Inflammatory macrophage (primary cell): ENCODE results near the gene FSTL4.
A peak's percentile ranks its signal among the peaks of the same experiment; 100 is the strongest.

Source experiments
- DNase-seq, 2 donors: peaks; one replicate each; pipeline ENCODE4 v3.0.0-alpha.2; 2020 to 2022

FSTL4 gene

GRCh38 chr5:133382661-133383579 is 229.4 kb downstream of the FSTL4 start:
- DNase-seq: no peak

GRCh38 chr5:133381571-133382365 is 230.6 kb downstream of the FSTL4 start:
- no peak for DNase-seq

GRCh38 chr5:133381041-133381440 is 231.3 kb downstream of the FSTL4 start:
- DNase-seq: no peak

- no peak for DNase-seq
Measured at GRCh38 chr5:133377736-133378135, 234.6 kb downstream of the FSTL4 start.

GRCh38 chr5:133376986-133377385 is 235.4 kb downstream of the FSTL4 start:
- no peak for DNase-seq

GRCh38 chr5:133373121-133373870 is 239.0 kb downstream of the FSTL4 start:
- peak; percentile 38 to 60 for DNase-seq

GRCh38 chr5:133372293-133372937 is 239.9 kb downstream of the FSTL4 start:
- DNase-seq: no peak

GRCh38 chr5:133371371-133372155 is 240.8 kb downstream of the FSTL4 start:
- no peak for DNase-seq

GRCh38 chr5:133370904-133371303 is 241.4 kb downstream of the FSTL4 start:
- DNase-seq: no peak

GRCh38 chr5:133370036-133370831 is 242.1 kb downstream of the FSTL4 start:
- no peak for DNase-seq

GRCh38 chr5:133368916-133369783 is 243.2 kb downstream of the FSTL4 start:
- DNase-seq: no peak

- no peak for DNase-seq
Measured at GRCh38 chr5:133367984-133368383, 244.4 kb downstream of the FSTL4 start.

- no peak for DNase-seq
Measured at GRCh38 chr5:133367071-133367786, 245.1 kb downstream of the FSTL4 start.

- DNase-seq: peak in 1 of 2 donors; percentile 20
Measured at GRCh38 chr5:133366438-133366837, 245.9 kb downstream of the FSTL4 start.

- DNase-seq: no peak
Measured at GRCh38 chr5:133365738-133366137, 246.6 kb downstream of the FSTL4 start.

GRCh38 chr5:133364936-133365707 is 247.2 kb downstream of the FSTL4 start:
- no peak for DNase-seq

- no peak for DNase-seq
Measured at GRCh38 chr5:133363807-133364587, 248.3 kb downstream of the FSTL4 start.
